Stimulated activated naive CD8-positive, alpha-beta T cell treated with anti-CD3 and anti-CD28 coated beads, Interleukin-15, Interleukin-2, amounts not matched to agents 100 ng/mL and 50 ng/mL, for 24 hours (primary cell): ENCODE data around the gene DTWD2.
"Not testable (repeated sequence)": the region's sequence is repeated elsewhere in the genome, so short reads cannot be mapped to it uniquely, and the experiment has no call there.

Experiments used
- H3K27ac Mint-ChIP-seq: one replicate; pipeline ENCODE4 v1.8.0; 2021; ENCODE audit warnings: mild to moderate bottlenecking, mixed read lengths
- H3K27me3 Mint-ChIP-seq: one replicate; pipeline ENCODE4 v1.8.0; 2021; ENCODE audit warnings: mixed read lengths
- H3K36me3 Mint-ChIP-seq: one replicate; pipeline ENCODE4 v1.8.0; 2021; ENCODE audit warnings: low read depth, mixed read lengths
- H3K4me1 Mint-ChIP-seq: one replicate; pipeline ENCODE4 v1.8.0; 2021; ENCODE audit warnings: low read depth, mixed read lengths
- H3K4me3 Mint-ChIP-seq: one replicate; pipeline ENCODE4 v1.8.0; 2021; ENCODE audit warnings: mild to moderate bottlenecking, mixed read lengths
- H3K9me3 Mint-ChIP-seq: one replicate; pipeline ENCODE4 v1.8.0; 2021; ENCODE audit warnings: mixed read lengths

DTWD2 gene

GRCh38 chr5:118980438-118980837, 7.9 kb downstream of the DTWD2 start:
- Mint-ChIP-seq H3K4me3 (no peak overlapping the region), H3K4me1 (peaks cover 7% of the 10 kb centered on the region), H3K27me3 (no peaks in the 10 kb centered on the region), H3K27ac (no peak overlapping the region), H3K9me3 (peaks cover 9% of the 10 kb centered on the region), H3K36me3 (peaks cover 19% of the 10 kb centered on the region)

- H3K27ac Mint-ChIP-seq = no peak overlapping the region
- peaks cover 22% of the 10 kb centered on the region for H3K36me3 Mint-ChIP-seq
- peaks cover 12% of the 10 kb centered on the region for H3K9me3 Mint-ChIP-seq
- H3K4me1 Mint-ChIP-seq = peaks cover 5% of the 10 kb centered on the region
- H3K4me3 Mint-ChIP-seq = no peak overlapping the region
- no peaks in the 10 kb centered on the region for H3K27me3 Mint-ChIP-seq
Measured at GRCh38 chr5:118980017-118980416, 8.3 kb downstream of the DTWD2 start.

GRCh38 chr5:118973779-118974445, 14.4 kb downstream of the DTWD2 start:
- not testable (repeated sequence) for H3K27ac Mint-ChIP-seq, H3K27me3 Mint-ChIP-seq, H3K4me1 Mint-ChIP-seq, H3K4me3 Mint-ChIP-seq
- Mint-ChIP-seq H3K36me3 (peaks cover 23% of the 10 kb centered on the region), H3K9me3 (peaks cover 20% of the 10 kb centered on the region)

- no peaks in the 10 kb centered on the region for H3K27me3 Mint-ChIP-seq
Measured at GRCh38 chr5:118968925-118969375, 19.4 kb downstream of the DTWD2 start.

GRCh38 chr5:118968406-118968911, 19.9 kb downstream of the DTWD2 start:
- peaks cover 4% of the 10 kb centered on the region for H3K9me3 Mint-ChIP-seq

More at GRCh38 chr5:118968925-118969375, 19.4 kb downstream of the DTWD2 start:
- peaks cover 4% of the 10 kb centered on the region for H3K9me3 Mint-ChIP-seq
- no peaks in the 10 kb centered on the region for H3K4me1 Mint-ChIP-seq
- no peak overlapping the region for H3K27ac Mint-ChIP-seq
- peaks cover 4% of the 10 kb centered on the region for H3K36me3 Mint-ChIP-seq
- no peak overlapping the region for H3K4me3 Mint-ChIP-seq

DNA sequence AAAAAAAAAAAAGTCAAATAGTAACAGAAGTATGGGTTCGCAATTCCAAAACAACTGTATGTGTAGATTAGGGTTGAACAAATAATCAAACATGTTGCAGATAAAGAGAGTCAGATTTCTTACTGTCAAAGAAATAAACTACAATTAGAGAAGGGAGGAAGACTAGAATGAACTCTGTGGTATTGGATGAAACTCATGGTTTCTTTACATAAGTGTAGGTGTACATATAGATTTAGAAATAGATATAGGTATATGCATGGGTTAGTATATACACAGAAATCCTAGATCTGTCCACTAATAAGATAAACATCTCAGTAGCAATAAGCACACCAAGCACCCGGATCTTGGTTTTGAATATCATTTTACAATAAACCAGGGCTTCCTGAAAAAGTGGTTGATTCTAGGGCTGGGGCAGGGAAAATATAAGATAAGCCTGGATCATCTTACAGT, 21.3 kb downstream of the DTWD2 start:
- Mint-ChIP-seq H3K9me3 (no peaks in the 10 kb centered on the region), H3K27ac (no peak overlapping the region), H3K4me3 (no peak overlapping the region), H3K36me3 (no peaks in the 10 kb centered on the region), H3K4me1 (no peaks in the 10 kb centered on the region), H3K27me3 (no peaks in the 10 kb centered on the region)

More at GRCh38 chr5:118968406-118968911, 19.9 kb downstream of the DTWD2 start:
- Mint-ChIP-seq H3K27ac (no peak overlapping the region), H3K4me3 (no peak overlapping the region), H3K36me3 (no peaks in the 10 kb centered on the region), H3K27me3 (no peaks in the 10 kb centered on the region), H3K4me1 (no peaks in the 10 kb centered on the region)

DNA sequence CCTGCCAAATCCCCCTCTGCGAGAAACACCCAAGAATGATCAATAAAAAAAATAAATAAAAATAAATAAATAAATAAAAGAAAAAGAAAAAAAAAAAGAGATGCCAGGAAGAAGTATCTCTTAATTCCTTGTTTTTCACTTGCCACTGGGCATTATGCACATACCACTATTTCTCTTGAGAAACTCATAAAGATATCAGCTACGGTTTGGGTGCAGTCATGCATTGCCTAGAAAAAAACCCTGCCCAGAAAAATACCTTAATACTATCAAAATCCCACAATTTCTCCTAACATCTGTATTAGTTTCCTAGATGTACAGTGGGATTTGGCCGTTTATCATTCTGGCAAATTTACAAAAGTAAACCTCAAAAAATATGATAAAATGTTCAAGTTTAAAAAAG, 22.5 kb downstream of the DTWD2 start:
- Mint-ChIP-seq H3K27me3 (no peaks in the 10 kb centered on the region), H3K27ac (no peak overlapping the region), H3K9me3 (no peaks in the 10 kb centered on the region), H3K4me3 (no peak overlapping the region), H3K36me3 (no peaks in the 10 kb centered on the region), H3K4me1 (no peaks in the 10 kb centered on the region)

DNA sequence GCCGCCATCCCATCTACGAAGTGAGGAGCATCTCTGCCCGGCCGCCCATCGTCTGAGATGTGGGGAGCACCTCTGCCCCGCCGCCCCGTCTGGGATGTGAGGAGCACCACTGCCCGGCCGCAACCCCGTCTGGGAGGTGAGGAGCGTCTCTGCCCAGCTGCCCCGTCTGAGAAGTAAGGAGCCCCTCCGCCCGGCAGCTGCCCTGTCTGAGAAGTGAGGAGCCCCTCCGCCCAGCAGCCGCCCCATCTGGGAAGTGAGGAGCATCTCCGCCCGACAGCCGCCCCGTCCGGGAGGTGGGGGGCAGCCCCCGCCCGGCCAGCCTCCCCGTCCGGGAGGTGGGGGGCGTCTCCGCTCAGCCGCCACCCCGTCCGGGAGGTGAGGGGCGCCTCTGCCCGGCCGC, 23.4 kb downstream of the DTWD2 start:
- not testable (repeated sequence) for H3K27me3 Mint-ChIP-seq, H3K4me3 Mint-ChIP-seq, H3K9me3 Mint-ChIP-seq, H3K4me1 Mint-ChIP-seq, H3K27ac Mint-ChIP-seq, H3K36me3 Mint-ChIP-seq

DNA sequence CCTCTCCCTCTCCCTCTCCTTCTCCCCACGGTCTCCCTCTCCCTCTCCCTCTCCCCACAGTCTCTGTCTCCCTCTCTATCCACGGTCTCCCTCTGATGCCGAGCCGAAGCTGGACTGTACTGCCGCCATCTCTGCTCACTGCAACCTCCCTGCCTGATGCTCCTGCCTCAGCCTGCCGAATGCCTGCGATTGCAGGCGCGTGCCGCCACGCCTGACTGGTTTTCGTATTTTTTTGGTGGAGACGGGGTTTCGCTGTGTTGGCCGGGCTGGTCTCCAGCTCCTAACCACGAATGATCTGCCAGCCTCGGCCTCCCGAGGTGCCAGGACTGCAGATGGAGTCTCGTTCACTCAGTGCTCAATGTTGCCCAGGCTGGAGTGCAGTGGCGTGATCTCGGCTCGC, 24.0 kb downstream of the DTWD2 start:
- not testable (repeated sequence) for H3K4me1 Mint-ChIP-seq, H3K27me3 Mint-ChIP-seq, H3K4me3 Mint-ChIP-seq, H3K9me3 Mint-ChIP-seq, H3K27ac Mint-ChIP-seq, H3K36me3 Mint-ChIP-seq

- Mint-ChIP-seq H3K27ac (no peak overlapping the region), H3K4me3 (no peak overlapping the region), H3K27me3 (no peaks in the 10 kb centered on the region), H3K36me3 (no peaks in the 10 kb centered on the region), H3K4me1 (no peaks in the 10 kb centered on the region), H3K9me3 (no peaks in the 10 kb centered on the region)
Measured at GRCh38 chr5:118963169-118963568, 25.2 kb downstream of the DTWD2 start.

DNA sequence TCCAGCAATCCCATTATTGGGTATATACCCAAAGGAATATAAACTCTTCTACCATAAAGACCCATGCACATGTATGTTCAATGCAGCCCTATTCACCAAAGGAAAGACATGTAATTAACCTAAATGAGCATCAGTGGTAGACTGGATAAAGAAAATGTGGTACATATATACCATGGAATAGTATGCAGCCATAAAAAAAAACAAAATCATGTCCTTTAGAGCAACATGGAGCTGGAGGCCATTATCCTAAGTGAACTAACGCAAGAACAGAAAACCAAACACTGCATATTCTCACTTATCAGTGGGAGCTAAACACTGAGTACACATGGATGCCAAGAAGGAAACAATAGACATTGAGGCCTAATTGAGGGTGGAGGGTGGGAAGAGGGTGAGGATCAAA, 27.8 kb downstream of the DTWD2 start:
- no peaks in the 10 kb centered on the region for H3K36me3 Mint-ChIP-seq
- no peaks in the 10 kb centered on the region for H3K4me1 Mint-ChIP-seq
- no peak overlapping the region for H3K4me3 Mint-ChIP-seq
- H3K27me3 Mint-ChIP-seq = no peaks in the 10 kb centered on the region
- no peaks in the 10 kb centered on the region for H3K9me3 Mint-ChIP-seq
- H3K27ac Mint-ChIP-seq = no peak overlapping the region

DNA sequence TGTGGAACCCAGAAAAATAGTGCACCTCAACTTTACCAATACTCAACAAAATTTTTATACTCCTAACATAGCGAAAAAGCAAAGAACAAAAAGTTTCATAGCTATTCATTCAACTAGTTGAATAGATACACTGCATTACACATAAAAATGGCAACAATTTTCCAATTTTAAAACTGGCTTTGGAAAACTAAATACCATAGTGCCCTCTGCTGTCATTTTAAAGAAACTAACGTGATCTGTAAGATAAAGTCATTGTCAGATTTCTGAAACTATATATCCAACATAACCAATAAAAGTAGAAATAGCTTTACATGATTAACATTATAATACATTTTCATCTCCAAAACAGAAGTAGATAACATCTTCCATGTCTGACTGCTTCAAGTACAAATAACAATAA, 31.6 kb downstream of the DTWD2 start:
- Mint-ChIP-seq H3K27me3 (no peaks in the 10 kb centered on the region), H3K4me1 (no peaks in the 10 kb centered on the region), H3K36me3 (no peaks in the 10 kb centered on the region), H3K4me3 (no peak overlapping the region), H3K27ac (no peak overlapping the region), H3K9me3 (no peaks in the 10 kb centered on the region)

GRCh38 chr5:118953652-118954005, 34.7 kb downstream of the DTWD2 start:
- no peaks in the 10 kb centered on the region for H3K27me3 Mint-ChIP-seq
- no peaks in the 10 kb centered on the region for H3K9me3 Mint-ChIP-seq

GRCh38 chr5:118952992-118953651, 35.2 kb downstream of the DTWD2 start:
- H3K4me1 Mint-ChIP-seq = no peaks in the 10 kb centered on the region
- H3K27ac Mint-ChIP-seq = no peak overlapping the region
- H3K4me3 Mint-ChIP-seq = no peak overlapping the region
- H3K9me3 Mint-ChIP-seq = no peaks in the 10 kb centered on the region
- H3K27me3 Mint-ChIP-seq = no peaks in the 10 kb centered on the region
- peaks cover 7% of the 10 kb centered on the region for H3K36me3 Mint-ChIP-seq

More at GRCh38 chr5:118953652-118954005, 34.7 kb downstream of the DTWD2 start:
- Mint-ChIP-seq H3K4me1 (no peaks in the 10 kb centered on the region), H3K27ac (no peak overlapping the region), H3K4me3 (no peak overlapping the region), H3K36me3 (peaks cover 7% of the 10 kb centered on the region)

DNA sequence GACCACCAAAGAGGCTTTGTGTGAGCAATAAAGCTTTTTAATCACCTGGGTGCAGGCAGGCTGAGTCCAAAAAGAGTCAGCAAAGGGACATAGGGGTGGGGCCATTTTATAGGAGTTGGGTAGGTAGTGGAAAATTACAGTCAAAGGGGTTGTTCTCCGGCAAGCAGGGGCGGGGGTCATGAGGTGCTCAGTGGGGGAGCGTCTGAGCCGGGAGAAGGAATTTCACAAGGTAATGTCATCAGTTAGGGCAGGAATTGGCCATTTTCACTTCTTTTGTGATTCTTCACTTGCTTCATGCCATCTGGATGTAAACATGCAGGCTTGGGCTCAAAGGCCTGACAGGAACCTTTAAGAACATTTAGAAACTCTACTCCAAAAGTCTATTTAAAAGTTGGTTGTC, 36.0 kb downstream of the DTWD2 start:
- not testable (repeated sequence) for H3K9me3 Mint-ChIP-seq, H3K27ac Mint-ChIP-seq, H3K4me1 Mint-ChIP-seq, H3K36me3 Mint-ChIP-seq, H3K4me3 Mint-ChIP-seq, H3K27me3 Mint-ChIP-seq

- not testable (repeated sequence) for H3K4me1 Mint-ChIP-seq, H3K4me3 Mint-ChIP-seq, H3K36me3 Mint-ChIP-seq, H3K9me3 Mint-ChIP-seq, H3K27me3 Mint-ChIP-seq, H3K27ac Mint-ChIP-seq
Measured at GRCh38 chr5:118950354-118950753, 38.0 kb downstream of the DTWD2 start.
